IPS-18c (cell line): ENCODE results near the gene CR2.
"Not testable (repeated sequence)": the region's sequence is repeated elsewhere in the genome, so short reads cannot be mapped to it uniquely, and the experiment has no call there.

Experiments used
- H3K4me3 ChIP-seq: 2 replicates; pipeline ENCODE4 v1.7.0; 2013; ENCODE audit warnings: low read depth, mild to moderate bottlenecking, low read length, moderate library complexity; ENCODE audit not compliant: insufficient read depth
- H3K9me3 ChIP-seq: one replicate; pipeline ENCODE4 v1.6.1; 2013; ENCODE audit warnings: mild to moderate bottlenecking, low read length, moderate library complexity; ENCODE audit not compliant: control insufficient read depth, insufficient read depth

The CR2 gene

DNA sequence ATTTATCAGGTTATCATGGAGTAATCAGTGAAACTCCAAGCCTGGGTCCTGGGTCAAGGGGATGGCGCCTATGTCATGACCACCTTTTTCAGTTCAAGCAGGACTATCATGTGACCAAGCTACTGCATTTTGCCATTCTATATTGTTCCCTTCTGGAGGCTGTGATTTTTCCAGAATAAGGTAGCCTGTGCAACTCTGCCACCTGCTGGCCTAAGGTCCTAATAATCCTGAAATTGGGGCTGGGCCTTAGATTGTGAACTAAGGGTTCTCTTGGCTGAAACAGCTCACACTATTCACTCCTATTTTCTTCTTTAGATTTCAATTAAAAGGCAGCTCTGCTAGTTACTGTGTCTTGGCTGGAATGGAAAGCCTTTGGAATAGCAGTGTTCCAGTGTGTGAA is 74.3 kb downstream of the CR2 start:
- not testable (repeated sequence) for H3K9me3 ChIP-seq

DNA sequence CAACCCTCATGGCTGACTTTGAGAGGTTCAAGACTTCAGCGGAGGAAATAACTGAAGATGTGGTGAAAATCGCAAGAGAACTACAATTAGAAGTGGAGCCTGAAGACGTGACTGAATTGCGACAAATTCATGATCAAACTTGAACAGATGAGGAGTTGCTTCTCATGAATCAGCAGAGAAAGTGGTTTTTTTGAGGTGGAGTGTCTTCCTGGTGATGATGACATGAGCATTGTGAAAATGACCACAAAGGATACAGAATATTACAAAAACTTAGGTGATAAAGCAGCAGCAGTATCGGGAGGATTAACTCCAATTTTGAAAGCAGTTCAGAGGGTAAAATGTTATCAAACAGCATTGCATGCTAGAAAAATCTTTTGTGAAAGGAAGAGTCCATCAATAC is 82.1 kb downstream of the CR2 start:
- not testable (repeated sequence) for H3K4me3 ChIP-seq, H3K9me3 ChIP-seq

More for the DNA sequence above, 74.3 kb downstream of the CR2 start:
- H3K4me3 ChIP-seq = not testable (repeated sequence)
